GM10266 (cell line): ENCODE results near the gene GPATCH8.
A peak's percentile ranks its signal among the peaks of the same experiment; 100 is the strongest.

Experiments used
- DNase-seq: peaks from one replicate; pipeline ENCODE4 v3.0.0; 2012; ENCODE audit errors: extremely low spot score
- TF ChIP-seq, protein P1 (sequence below): IDR thresholded peaks from 2 replicates; pipeline ENCODE4 v1.5.1; 2012; ENCODE audit warnings: mild to moderate bottlenecking, low read depth; ENCODE audit not compliant: control insufficient read depth, insufficient read depth; ENCODE audit errors: missing control alignments

Gene GPATCH8

DNA sequence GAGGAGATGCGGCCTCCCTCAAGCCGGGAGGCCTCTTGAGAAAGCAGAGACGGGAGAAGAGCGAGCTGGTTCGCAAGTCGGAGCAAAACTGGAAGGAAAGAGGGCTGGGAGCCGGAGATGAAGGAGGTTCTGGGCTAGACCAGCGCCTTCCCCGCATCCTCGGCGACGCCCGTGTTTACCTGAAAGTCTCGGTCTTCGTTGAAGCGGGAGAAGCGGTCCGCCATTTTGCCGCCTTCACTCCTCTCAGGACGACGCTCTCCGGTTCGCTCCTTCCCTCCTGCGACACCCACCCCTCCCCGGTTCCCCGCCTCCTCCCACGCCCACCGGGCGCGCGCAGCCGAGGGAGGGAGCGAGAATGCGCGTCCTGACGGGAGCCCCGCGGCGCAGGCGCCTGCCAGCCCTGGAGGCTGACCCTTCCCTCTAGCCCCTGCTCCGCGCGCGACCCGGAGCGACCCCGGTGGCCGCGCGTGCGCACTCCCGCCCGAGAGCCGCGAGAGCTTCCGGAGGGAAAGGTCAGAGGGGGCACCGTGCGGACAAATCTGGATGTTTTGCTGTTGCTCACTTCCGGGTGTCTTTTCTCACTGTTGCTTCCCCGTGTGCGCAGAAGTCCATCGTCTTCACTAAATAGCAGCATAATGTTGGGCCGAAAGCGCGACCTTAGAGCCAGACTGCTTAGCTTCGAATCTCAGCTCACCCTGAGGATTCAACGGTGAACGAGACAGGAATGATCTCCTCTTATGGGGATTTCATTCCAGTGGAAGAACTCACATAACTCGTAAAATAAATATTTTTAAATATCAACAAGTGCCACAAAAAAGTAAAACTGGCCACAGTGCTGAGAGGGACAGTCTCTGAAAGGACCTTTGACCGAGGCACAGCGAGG is at the start of gene GPATCH8:
Gene GPATCH8 (minus strand): TSS at position 260 of the 883 bp plus-strand sequence. CDS start 36 bp downstream, at position 224.
- TF ChIP-seq, protein P1, sequence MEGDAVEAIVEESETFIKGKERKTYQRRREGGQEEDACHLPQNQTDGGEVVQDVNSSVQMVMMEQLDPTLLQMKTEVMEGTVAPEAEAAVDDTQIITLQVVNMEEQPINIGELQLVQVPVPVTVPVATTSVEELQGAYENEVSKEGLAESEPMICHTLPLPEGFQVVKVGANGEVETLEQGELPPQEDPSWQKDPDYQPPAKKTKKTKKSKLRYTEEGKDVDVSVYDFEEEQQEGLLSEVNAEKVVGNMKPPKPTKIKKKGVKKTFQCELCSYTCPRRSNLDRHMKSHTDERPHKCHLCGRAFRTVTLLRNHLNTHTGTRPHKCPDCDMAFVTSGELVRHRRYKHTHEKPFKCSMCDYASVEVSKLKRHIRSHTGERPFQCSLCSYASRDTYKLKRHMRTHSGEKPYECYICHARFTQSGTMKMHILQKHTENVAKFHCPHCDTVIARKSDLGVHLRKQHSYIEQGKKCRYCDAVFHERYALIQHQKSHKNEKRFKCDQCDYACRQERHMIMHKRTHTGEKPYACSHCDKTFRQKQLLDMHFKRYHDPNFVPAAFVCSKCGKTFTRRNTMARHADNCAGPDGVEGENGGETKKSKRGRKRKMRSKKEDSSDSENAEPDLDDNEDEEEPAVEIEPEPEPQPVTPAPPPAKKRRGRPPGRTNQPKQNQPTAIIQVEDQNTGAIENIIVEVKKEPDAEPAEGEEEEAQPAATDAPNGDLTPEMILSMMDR: no peak
- peak; percentile 98 for DNase-seq

DNA sequence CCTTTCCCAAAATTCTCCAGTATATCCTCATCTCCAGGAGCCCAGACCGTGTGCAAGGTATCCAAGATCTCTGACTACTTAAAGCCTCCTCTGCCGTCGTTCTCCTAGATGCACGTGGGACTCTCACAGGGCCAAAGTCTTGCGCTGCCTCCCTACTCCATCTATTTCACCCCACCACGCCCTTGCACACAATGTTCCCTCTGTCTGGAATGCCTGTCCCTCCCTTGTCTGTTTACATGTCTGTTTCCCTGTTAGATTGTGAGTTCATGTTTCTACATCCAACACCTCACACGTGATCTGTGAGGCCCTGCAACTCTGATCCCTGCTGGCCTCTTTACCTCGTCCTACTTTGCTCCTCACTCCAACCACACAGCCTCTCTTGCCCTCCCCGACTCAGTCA is 49.2 kb upstream of the GPATCH8 start:
- TF ChIP-seq, protein P1: no peak
- DNase-seq: no peak

DNA sequence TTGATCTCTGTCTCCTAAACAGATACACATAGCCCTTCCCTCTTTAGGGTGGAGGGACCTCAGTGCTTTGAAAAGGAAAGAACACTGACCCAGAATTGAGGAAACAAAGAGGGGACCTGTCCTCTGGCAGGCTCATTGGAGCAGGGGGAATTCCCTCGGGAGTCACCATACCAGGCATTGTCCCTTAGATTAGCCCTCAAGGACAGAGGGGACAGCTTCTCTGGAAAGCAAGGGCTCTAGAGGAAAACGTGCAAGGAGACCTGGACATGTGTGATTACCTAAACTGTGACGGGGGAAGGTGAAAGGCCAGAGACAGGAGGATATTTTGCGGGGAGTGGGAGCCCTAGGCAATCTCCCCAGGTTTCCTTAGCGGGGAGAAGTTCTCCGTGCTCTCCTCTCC is 46.5 kb upstream of the GPATCH8 start:
- DNase-seq: no peak
- TF ChIP-seq, protein P1: no peak

DNA sequence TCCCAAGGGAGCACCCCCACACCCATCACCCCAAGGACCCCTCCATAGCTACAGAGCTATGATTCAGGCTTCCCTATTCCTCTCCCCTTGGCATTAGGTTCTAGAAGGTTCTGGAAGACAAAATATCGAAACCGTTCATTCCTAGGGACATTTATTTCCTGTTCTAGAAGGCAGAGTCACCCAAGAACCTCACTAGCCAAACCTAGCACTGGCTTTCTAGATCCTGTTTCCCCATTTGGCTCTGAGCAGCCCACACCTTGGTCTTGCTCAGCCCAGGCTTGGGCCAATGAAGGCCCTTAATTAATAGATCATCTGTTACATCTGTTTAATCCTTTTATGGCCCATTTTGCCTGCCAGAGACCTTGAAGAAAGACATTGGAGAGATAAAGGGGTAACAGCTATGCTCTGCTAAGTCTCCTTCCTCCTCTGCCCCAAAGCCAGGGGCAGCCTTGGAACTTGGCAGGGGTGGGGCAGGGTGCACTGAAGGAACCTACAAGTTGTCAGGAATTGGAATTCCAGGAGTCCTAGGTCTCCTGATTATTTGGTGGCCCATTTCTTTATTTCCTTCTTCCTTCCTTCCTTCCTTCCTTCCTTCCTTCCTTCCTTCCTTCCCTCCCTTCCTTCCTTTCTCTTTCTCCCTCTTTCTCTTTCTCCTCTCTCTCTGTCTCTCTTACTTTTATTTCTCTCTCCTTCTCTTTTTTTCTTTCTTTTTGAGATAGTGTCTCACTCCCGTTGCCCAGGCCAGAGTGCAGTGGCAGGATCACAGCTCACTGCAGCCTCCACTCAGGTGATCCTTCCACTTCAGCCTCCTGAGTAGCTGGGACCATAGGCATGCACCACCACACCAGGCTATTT is 45.4 kb upstream of the GPATCH8 start:
- TF ChIP-seq, protein P1: no peak
- no peak for DNase-seq

DNA sequence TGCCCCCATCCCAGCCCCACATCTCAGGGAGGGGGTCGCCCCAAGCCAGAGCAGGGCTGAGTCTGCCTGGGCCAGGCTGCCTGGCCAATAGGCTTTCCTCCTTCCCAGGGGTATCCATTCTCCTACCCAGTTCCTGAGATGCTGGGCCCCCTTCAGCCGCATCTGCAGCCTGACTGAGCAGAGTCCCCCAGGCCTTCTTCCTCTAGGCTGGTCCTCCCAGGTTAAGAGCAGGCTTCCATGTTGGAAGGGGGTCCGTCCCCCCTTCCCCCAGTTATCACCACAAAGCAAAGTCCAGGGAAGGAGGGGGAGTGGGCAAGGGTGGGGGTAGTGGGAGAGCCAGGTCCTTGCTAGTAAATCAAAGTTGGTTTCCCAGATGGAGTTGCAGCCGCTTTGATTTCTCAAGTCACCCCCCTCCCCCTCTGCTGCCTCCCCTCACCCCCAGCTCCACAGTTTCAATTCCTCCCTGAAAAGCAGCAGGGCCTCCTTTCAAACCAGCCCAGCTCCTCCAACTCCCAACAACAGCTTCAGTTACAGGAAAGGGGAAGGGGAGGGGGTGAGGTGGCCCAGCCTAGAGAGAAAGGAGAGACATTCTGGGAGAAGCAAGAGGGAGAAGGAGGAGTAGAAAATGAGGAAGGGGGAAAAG is 44.5 kb upstream of the GPATCH8 start:
- TF ChIP-seq, protein P1: no peak
- DNase-seq: no peak

DNA sequence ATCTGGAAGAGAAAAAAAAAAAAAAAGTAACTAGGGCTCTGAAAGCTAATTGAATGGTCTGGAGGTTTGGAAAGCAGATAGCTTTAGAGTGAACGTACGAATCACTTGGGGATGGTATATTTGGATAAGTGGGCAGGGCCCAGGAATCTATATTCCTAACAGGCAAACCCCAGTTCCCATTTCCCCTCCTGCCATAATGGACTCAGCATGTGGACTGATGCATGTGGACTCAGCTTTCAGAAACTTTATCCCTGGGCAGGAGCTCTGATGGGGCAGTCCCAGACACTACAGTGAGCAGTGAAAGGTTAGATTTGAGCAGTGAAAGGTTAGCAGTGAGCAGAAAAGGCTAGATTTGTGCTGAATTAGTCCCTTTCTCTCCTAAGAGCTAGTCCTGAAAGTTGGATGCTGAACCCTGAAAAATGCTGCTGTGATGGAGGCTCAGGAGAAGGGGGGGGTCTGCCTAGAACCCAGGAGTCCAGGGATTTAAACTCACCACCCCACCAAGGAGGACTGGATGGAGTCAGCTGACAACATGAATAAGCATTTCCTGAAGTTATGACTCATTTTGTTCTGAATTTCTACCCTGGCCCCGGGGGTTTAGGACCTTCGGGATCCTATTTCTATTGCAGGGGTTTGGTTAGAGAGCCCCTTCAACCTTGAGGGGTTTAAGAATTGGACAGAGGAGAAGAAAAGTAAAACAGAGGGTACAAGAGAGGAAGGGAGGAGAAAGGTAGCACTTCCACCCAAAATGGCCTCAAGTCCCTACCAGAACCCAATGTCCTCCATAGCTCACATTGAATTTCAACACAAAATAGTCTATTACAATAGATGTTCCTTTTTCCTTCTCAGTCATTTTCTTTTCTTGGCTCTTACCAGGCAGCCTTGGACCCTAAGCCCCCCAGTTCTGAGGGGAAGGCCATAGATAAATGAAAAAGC is 43.7 kb upstream of the GPATCH8 start:
- DNase-seq: no peak
- TF ChIP-seq, protein P1: no peak
